Measurements from ENCODE around the gene IRF2. TPM values are rescaled to one million over a fixed set of nuclear protein-coding genes. Genes with fewer than 3 reads are reported as not detected.

The IRF2 gene
- total and polyA plus RNA-seq, 2 of the 8 experiments (the other 6 are each of a cell fraction or from before 2014, with no cell fraction given) = 13.8 to 17.0 TPM

GRCh38 chr4:184463158-184463557, 11.2 kb downstream of the IRF2 start:
- Histone ChIP-seq H3K18ac (ENCODE audit: extremely low read depth, low read length) (no peak overlapping the region), H2BK15ac (ENCODE audit: low read length) (no peak overlapping the region), H3K9ac (replicated peaks in 1 of 4; ENCODE audit: extremely low read depth in 1 of 4, low read depth in 3 of 4, low read length in 3 of 4) (no peak overlapping the region), H3K36me3 (ENCODE audit: control insufficient read depth in 2 of 4, insufficient read depth in 4 of 4, low read length in 3 of 4) (no peaks in the 10 kb centered on the region), H2BK20ac (ENCODE audit: low read length) (no peak overlapping the region), H3K4ac (replicated peaks; ENCODE audit: insufficient read length, low read depth, low read length) (no peak overlapping the region), H2AFZ (ENCODE audit: low read length) (no peak overlapping the region), H3K4me2 (ENCODE audit: insufficient read depth in 1 of 2, low read depth in 2 of 2, low read length in 2 of 2) (no peak overlapping the region), H2BK5ac (ENCODE audit: low read depth, low read length) (no peak overlapping the region), H3K4me3 (ENCODE audit: extremely low read depth in 1 of 4, insufficient read depth in 2 of 4, low read depth in 3 of 4, low read length in 4 of 4) (no peak overlapping the region), H4K20me1 (replicated peaks in 1 of 2; ENCODE audit: control insufficient read depth in 1 of 2, insufficient read depth in 2 of 2, low read length in 2 of 2) (peaks cover 3 to 5% of the 10 kb centered on the region in 2 experiments), H3K27ac (ENCODE audit: low read depth, low read length) (no peak overlapping the region), H4K5ac (ENCODE audit: insufficient read length, low read depth, low read length) (no peak overlapping the region), H3K9me3 (ENCODE audit: insufficient read depth in 2 of 2, low read depth in 1 of 2, low read length in 1 of 2) (no peaks in the 10 kb centered on the region), H3K23ac (ENCODE audit: insufficient read length) (no peak overlapping the region), H3K4me1 (replicated peaks in 1 of 4; ENCODE audit: control insufficient read depth in 3 of 4, insufficient read depth in 4 of 4, low read length in 3 of 4) (peaks cover 0 to 15% (median 7%) of the 10 kb centered on the region in 4 experiments; a peak in 6 of 7 replicates), H4K8ac (ENCODE audit: extremely low read depth, insufficient read depth, low read length) (no peak overlapping the region), H3K23me2 (ENCODE audit: low read depth, low read length) (no peaks in the 10 kb centered on the region), H3K14ac (ENCODE audit: insufficient read length) (no peak overlapping the region), H3K27me3 (replicated peaks in 1 of 4; ENCODE audit: control insufficient read depth in 3 of 4, extremely low read depth in 1 of 4, insufficient read depth in 3 of 4, low read length in 3 of 4) (no peaks in the 10 kb centered on the region), H3K79me1 (ENCODE audit: low read depth, low read length) (peaks cover 3% of the 10 kb centered on the region), H3K56ac (replicated peaks; ENCODE audit: insufficient read length, low read depth, low read length) (no peak overlapping the region), H2BK12ac (ENCODE audit: low read depth, low read length) (no peak overlapping the region), H2AK5ac (ENCODE audit: low read depth, low read length) (no peak overlapping the region), H3K79me2 (ENCODE audit: control insufficient read depth in 1 of 2, insufficient read depth in 2 of 2, low read length in 2 of 2) (peaks cover 0 to 81% of the 10 kb centered on the region in 2 experiments; a peak in 2 of 4 replicates), H4K91ac (replicated peaks; ENCODE audit: insufficient read length, low read length) (no peak overlapping the region), H2BK120ac (replicated peaks; ENCODE audit: low read depth, low read length) (no peak overlapping the region)
- WGBS, 2 experiments (ENCODE audit: extremely low coverage in 1 of 2, insufficient coverage in 1 of 2, insufficient read length in 1 of 2, insufficient replicate concordance in 2 of 2, low coverage in 1 of 2, low lambda C conversion rate in 2 of 2, missing lambda C conversion rate in 1 of 2) = 98% methylated on average over 2 of the region's 2 CpGs; no CpG with 5 or more reads in 1 of the 2 experiments
- no peak for DNase-seq (ENCODE audit: low read depth in 1 of 2, low spot score in 2 of 2)
- FAIRE-seq = no peak
- ChIA-PET CTCF (ENCODE audit: partially characterized antibody) (interaction anchor here (0.9 to 1.8 kb wide), 2 partner anchors 50 to 365 kb away, joined by 3 to 4 read pairs; no protein-coding TSS in a partner anchor), POLR2A (ENCODE audit: partially characterized antibody) (no interaction called here)
- TF ChIP-seq MAX (IDR thresholded peaks at IDR 0.05) (peak; percentile 78), GABPA (IDR thresholded peaks at IDR 0.05; ENCODE audit: borderline replicate concordance, insufficient read depth, low read length) (no peak), YY1 (IDR thresholded peaks at IDR 0.05; ENCODE audit: low read depth, low read length) (peak; percentile 33; the same call in 1 of the 2 replicates), RNF2 (IDR thresholded peaks at IDR 0.05; ENCODE audit: borderline replicate concordance, low read depth, low read length, missing control alignments, poor library complexity, severe bottlenecking) (no peak), E2F6 (IDR thresholded peaks at IDR 0.05) (peak; percentile 68)
